GM23338 (cell line): ENCODE data around the gene ADGRG6. TPM values are rescaled to one million over a fixed set of nuclear protein-coding genes. Genes with fewer than 3 reads are reported as not detected.

ENCODE experiments used
- ATAC-seq: fragments of 200-7000 bp; cut with Tn5 transposase; 3 replicates; pipeline ENCODE4 v1.9.1; 2020
- DNase-seq: peaks from one replicate; pipeline ENCODE4 v3.0.0-alpha.2; 2015; ENCODE audit warnings: low spot score
- H2AFZ ChIP-seq: fragments of 200-600 bp; sonication (generic); 2 replicates; pipeline ENCODE4 v1.8.0; 2016; ENCODE audit warnings: antibody characterized with exemption, mild to moderate bottlenecking, moderate library complexity
- H3F3A ChIP-seq: fragments of 200-600 bp; sonication (generic); replicated peaks from 2 replicates; pipeline ENCODE4 v1.8.0; 2017; ENCODE audit warnings: antibody characterized with exemption, mixed run types, low read depth
- H3K27ac ChIP-seq: fragments of 200-600 bp; sonication (generic); 2 replicates; pipeline ENCODE4 v1.6.1; 2016; ENCODE audit warnings: low read depth
- H3K27me3 ChIP-seq: fragments of 200-600 bp; sonication (generic); 2 replicates; pipeline ENCODE4 v1.8.0; 2016; ENCODE audit warnings: mild to moderate bottlenecking, mixed run types, moderate library complexity; ENCODE audit not compliant: insufficient read depth
- H3K36me3 ChIP-seq: fragments of 200-600 bp; sonication (generic); 2 replicates; pipeline ENCODE4 v1.8.0; 2016; ENCODE audit warnings: mild to moderate bottlenecking; ENCODE audit not compliant: insufficient read depth
- H3K4me1 ChIP-seq: fragments of 200-600 bp; sonication (generic); 2 replicates; pipeline ENCODE4 v1.8.0; 2016; ENCODE audit warnings: mild to moderate bottlenecking, moderate library complexity; ENCODE audit not compliant: insufficient read depth
- H3K4me2 ChIP-seq: fragments of 200-600 bp; sonication (generic); 2 replicates; pipeline ENCODE4 v1.7.1; 2017; ENCODE audit warnings: mixed run types
- H3K4me3 ChIP-seq: fragments of 200-600 bp; sonication (generic); 2 replicates; pipeline ENCODE4 v1.6.1; 2016; ENCODE audit warnings: mixed run types
- H3K79me2 ChIP-seq: fragments of 200-600 bp; sonication (generic); replicated peaks from 2 replicates; pipeline ENCODE4 v1.8.0; 2017; ENCODE audit warnings: mild to moderate bottlenecking; ENCODE audit not compliant: insufficient read depth
- H3K9me2 ChIP-seq: fragments of 200-600 bp; sonication (generic); 2 replicates; pipeline ENCODE4 v1.8.0; 2017; ENCODE audit not compliant: insufficient read depth
- H4K20me1 ChIP-seq: fragments of 200-600 bp; sonication (generic); replicated peaks from 2 replicates; pipeline ENCODE4 v1.8.0; 2017; ENCODE audit warnings: mild to moderate bottlenecking; ENCODE audit not compliant: insufficient read depth
- H3K27ac Mint-ChIP-seq: 2 replicates; pipeline ENCODE4 v1.8.0; 2020; ENCODE audit warnings: inconsistent platforms, mild to moderate bottlenecking, moderate library complexity, mixed read lengths
- H3K27me3 Mint-ChIP-seq: 3 replicates; pipeline ENCODE4 v1.8.0; 2022; ENCODE audit warnings: low read depth, mild to moderate bottlenecking, moderate library complexity, mixed read lengths, inconsistent platforms; ENCODE audit not compliant: insufficient read depth, poor library complexity
- H3K36me3 Mint-ChIP-seq: 3 replicates; pipeline ENCODE4 v1.8.0; 2021; ENCODE audit warnings: low read depth, mild to moderate bottlenecking, inconsistent platforms, moderate library complexity, mixed read lengths
- H3K4me1 Mint-ChIP-seq: 3 replicates; pipeline ENCODE4 v1.8.0; 2020; ENCODE audit warnings: mild to moderate bottlenecking, inconsistent platforms, mixed read lengths
- H3K4me3 Mint-ChIP-seq: 3 replicates; pipeline ENCODE4 v1.8.0; 2021; ENCODE audit warnings: moderate library complexity, mild to moderate bottlenecking, inconsistent platforms, mixed read lengths
- H3K9me3 Mint-ChIP-seq: 3 replicates; pipeline ENCODE4 v1.8.0; 2020; ENCODE audit warnings: moderate library complexity, mild to moderate bottlenecking, inconsistent platforms, mixed read lengths
- CREB1 ChIP-seq: fragments of 250-450 bp; sonication (Bioruptor Pico); IDR thresholded peaks from 2 replicates; pipeline ENCODE4 v1.5.0; 2020; ENCODE audit warnings: low read depth, mild to moderate bottlenecking, moderate library complexity
- EZH2 ChIP-seq: fragments of 200-600 bp; sonication (generic); IDR thresholded peaks from one replicate; pipeline ENCODE4 v1.8.0; 2017; ENCODE audit warnings: antibody characterized with exemption, mild to moderate bottlenecking, low read depth; ENCODE audit not compliant: unreplicated experiment
- EZH2phosphoT487 ChIP-seq: fragments of 200-600 bp; sonication (generic); IDR thresholded peaks from one replicate; pipeline ENCODE4 v1.8.1; 2018; ENCODE audit warnings: antibody characterized with exemption; ENCODE audit not compliant: unreplicated experiment
- JUNB ChIP-seq: IDR thresholded peaks from one replicate; pipeline ENCODE4 v1.6.1; 2016; ENCODE audit warnings: antibody characterized with exemption; ENCODE audit not compliant: unreplicated experiment
- NANOG ChIP-seq: IDR thresholded peaks from 2 replicates; pipeline ENCODE4 v1.6.1; 2016; ENCODE audit warnings: antibody characterized with exemption, borderline replicate concordance
- POLR2AphosphoS5 ChIP-seq: IDR thresholded peaks from 2 replicates; pipeline ENCODE4 v1.6.1; 2016; ENCODE audit warnings: antibody characterized with exemption, low read depth
- STAT1 ChIP-seq: IDR thresholded peaks from one replicate; pipeline ENCODE4 v1.6.1; 2016; ENCODE audit warnings: antibody characterized with exemption; ENCODE audit not compliant: unreplicated experiment
- ZNF114 ChIP-seq: fragments of 250-450 bp; sonication (Bioruptor Pico); IDR thresholded peaks from 2 replicates; pipeline ENCODE4 v1.5.0; 2020; ENCODE audit warnings: mild to moderate bottlenecking, moderate library complexity
- ZNF331 ChIP-seq: fragments of 250-450 bp; sonication (Bioruptor Pico); IDR thresholded peaks from 2 replicates; pipeline ENCODE4 v1.5.0; 2020; ENCODE audit warnings: low read depth, mild to moderate bottlenecking, moderate library complexity
- polyA plus RNA-seq: library from polyadenylated mRNA; unstranded; fragments of >200 nt; fragmentation: Nextera tagmentation; extraction: Ambion mirVana; gene quantifications from 2 replicates; pipeline ENCODE4 v1.2.1, GENCODE V29; 2016
- total RNA-seq: library from RNA; depleted of rRNA; stranded (reverse); fragments of >200 nt; shearing (Covaris generic); gene quantifications from 2 replicates; pipeline ENCODE4 v1.2.3, GENCODE V29; 2014
- TF ChIP-seq, protein P1 (sequence below): IDR thresholded peaks from 2 replicates; pipeline ENCODE4 v1.6.1; 2016; ENCODE audit warnings: antibody characterized with exemption
- TF ChIP-seq, protein P2 (sequence below): IDR thresholded peaks from one replicate; pipeline ENCODE4 v1.6.1; 2018; ENCODE audit warnings: antibody characterized with exemption; ENCODE audit not compliant: unreplicated experiment
- TF ChIP-seq, protein P3 (sequence below), 2 experiments: fragments of 200-600 bp in 1 of 2; sonication (generic) in 1 of 2; conservative IDR thresholded peaks; 2 replicates each; pipeline versions ENCODE4 v1.5.1 to v1.6.1; 2016 to 2017; ENCODE audit warnings: antibody characterized with exemption in 2 of 2, low read depth in 2 of 2, mild to moderate bottlenecking in 2 of 2, moderate library complexity in 1 of 2

The ADGRG6 gene
- total and polyA plus RNA-seq, 2 experiments from 2014 or later = 1.3 to 7.7 TPM

DNA sequence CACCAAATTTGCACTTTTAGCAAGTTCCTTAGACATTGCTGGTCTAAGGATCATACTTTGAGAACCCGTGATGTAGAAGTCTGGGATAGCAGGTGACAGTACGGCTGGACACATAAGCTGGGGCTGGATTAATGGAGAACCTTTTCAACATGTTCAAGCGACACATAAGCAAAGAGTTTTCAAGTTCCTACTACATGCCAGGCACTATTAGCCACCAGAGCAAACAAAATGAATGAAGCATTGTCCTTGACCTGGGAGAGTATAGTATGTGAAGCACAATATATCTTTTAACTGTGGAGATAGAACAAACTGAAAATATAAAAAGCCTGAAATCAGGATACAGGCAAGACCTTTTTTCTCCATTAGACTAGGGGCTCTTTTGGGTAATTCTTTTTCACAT lies 102.9 kb downstream of the ADGRG6 start:
- H3K79me2 ChIP-seq = no peaks in the 10 kb centered on the region
- H3K36me3 ChIP-seq = no peaks in the 10 kb centered on the region
- no peaks in the 10 kb centered on the region for H4K20me1 ChIP-seq
- peaks cover 14% of the 10 kb centered on the region for H3K4me1 ChIP-seq
- no peak overlapping the region for H2AFZ ChIP-seq
- Mint-ChIP-seq H3K27me3 (peaks cover 3% of the 10 kb centered on the region), H3K36me3 (no peaks in the 10 kb centered on the region), H3K4me3 (no peak overlapping the region), H3K9me3 (no peaks in the 10 kb centered on the region), H3K27ac (no peak overlapping the region), H3K4me1 (peaks cover 18% of the 10 kb centered on the region)
- H3K9me2 ChIP-seq = no peaks in the 10 kb centered on the region
- H3F3A ChIP-seq = no peaks in the 10 kb centered on the region
- DNase-seq = no peak
- H3K27ac ChIP-seq = no peak overlapping the region
- ATAC-seq = no peak
- H3K27me3 ChIP-seq = no peaks in the 10 kb centered on the region
- H3K4me3 ChIP-seq = no peak overlapping the region
- TF ChIP-seq ZNF331 (CRISPR knock-in tag) (no peak), STAT1 (no peak), POLR2AphosphoS5 (no peak), EZH2 (no peak), JUNB (no peak), CREB1 (CRISPR knock-in tag) (no peak), EZH2phosphoT487 (no peak), NANOG (no peak), ZNF114 (CRISPR knock-in tag) (no peak)
- TF ChIP-seq, protein P1, sequence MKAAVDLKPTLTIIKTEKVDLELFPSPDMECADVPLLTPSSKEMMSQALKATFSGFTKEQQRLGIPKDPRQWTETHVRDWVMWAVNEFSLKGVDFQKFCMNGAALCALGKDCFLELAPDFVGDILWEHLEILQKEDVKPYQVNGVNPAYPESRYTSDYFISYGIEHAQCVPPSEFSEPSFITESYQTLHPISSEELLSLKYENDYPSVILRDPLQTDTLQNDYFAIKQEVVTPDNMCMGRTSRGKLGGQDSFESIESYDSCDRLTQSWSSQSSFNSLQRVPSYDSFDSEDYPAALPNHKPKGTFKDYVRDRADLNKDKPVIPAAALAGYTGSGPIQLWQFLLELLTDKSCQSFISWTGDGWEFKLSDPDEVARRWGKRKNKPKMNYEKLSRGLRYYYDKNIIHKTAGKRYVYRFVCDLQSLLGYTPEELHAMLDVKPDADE = no peak
- TF ChIP-seq, protein P2, sequence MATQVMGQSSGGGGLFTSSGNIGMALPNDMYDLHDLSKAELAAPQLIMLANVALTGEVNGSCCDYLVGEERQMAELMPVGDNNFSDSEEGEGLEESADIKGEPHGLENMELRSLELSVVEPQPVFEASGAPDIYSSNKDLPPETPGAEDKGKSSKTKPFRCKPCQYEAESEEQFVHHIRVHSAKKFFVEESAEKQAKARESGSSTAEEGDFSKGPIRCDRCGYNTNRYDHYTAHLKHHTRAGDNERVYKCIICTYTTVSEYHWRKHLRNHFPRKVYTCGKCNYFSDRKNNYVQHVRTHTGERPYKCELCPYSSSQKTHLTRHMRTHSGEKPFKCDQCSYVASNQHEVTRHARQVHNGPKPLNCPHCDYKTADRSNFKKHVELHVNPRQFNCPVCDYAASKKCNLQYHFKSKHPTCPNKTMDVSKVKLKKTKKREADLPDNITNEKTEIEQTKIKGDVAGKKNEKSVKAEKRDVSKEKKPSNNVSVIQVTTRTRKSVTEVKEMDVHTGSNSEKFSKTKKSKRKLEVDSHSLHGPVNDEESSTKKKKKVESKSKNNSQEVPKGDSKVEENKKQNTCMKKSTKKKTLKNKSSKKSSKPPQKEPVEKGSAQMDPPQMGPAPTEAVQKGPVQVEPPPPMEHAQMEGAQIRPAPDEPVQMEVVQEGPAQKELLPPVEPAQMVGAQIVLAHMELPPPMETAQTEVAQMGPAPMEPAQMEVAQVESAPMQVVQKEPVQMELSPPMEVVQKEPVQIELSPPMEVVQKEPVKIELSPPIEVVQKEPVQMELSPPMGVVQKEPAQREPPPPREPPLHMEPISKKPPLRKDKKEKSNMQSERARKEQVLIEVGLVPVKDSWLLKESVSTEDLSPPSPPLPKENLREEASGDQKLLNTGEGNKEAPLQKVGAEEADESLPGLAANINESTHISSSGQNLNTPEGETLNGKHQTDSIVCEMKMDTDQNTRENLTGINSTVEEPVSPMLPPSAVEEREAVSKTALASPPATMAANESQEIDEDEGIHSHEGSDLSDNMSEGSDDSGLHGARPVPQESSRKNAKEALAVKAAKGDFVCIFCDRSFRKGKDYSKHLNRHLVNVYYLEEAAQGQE = no peak
- TF ChIP-seq, protein P3, sequence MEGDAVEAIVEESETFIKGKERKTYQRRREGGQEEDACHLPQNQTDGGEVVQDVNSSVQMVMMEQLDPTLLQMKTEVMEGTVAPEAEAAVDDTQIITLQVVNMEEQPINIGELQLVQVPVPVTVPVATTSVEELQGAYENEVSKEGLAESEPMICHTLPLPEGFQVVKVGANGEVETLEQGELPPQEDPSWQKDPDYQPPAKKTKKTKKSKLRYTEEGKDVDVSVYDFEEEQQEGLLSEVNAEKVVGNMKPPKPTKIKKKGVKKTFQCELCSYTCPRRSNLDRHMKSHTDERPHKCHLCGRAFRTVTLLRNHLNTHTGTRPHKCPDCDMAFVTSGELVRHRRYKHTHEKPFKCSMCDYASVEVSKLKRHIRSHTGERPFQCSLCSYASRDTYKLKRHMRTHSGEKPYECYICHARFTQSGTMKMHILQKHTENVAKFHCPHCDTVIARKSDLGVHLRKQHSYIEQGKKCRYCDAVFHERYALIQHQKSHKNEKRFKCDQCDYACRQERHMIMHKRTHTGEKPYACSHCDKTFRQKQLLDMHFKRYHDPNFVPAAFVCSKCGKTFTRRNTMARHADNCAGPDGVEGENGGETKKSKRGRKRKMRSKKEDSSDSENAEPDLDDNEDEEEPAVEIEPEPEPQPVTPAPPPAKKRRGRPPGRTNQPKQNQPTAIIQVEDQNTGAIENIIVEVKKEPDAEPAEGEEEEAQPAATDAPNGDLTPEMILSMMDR (conservative IDR thresholded peaks at IDR 0.05; ENCODE audit: low read depth in 2 of 2) = no peak
- no peak overlapping the region for H3K4me2 ChIP-seq
